HG02852 (cell line): ENCODE data around the gene TOR1AIP2.
"Not testable (repeated sequence)": the region's sequence is repeated elsewhere in the genome, so short reads cannot be mapped to it uniquely, and the experiment has no call there.

ENCODE experiments used
- ATAC-seq: cut with Tn5 transposase; IDR thresholded peaks from one replicate; pipeline ENCODE4 v1.9.1; 2021; ENCODE audit warnings: mild to moderate bottlenecking, moderate library complexity; ENCODE audit not compliant: unreplicated experiment

Gene TOR1AIP2

GRCh38 chr1:179808503-179808902 lies 69.1 kb downstream of the TOR1AIP2 start:
- ATAC-seq = no peak

- no peak for ATAC-seq
Observed at GRCh38 chr1:179807691-179808485, 69.7 kb downstream of the TOR1AIP2 start.

- no peak for ATAC-seq
Observed at GRCh38 chr1:179807291-179807690, 70.3 kb downstream of the TOR1AIP2 start.

GRCh38 chr1:179806333-179806732 lies 71.3 kb downstream of the TOR1AIP2 start:
- ATAC-seq = no peak

- no peak for ATAC-seq
Observed at GRCh38 chr1:179805291-179806195, 72.1 kb downstream of the TOR1AIP2 start.

GRCh38 chr1:179804417-179804816 lies 73.2 kb downstream of the TOR1AIP2 start:
- ATAC-seq = not testable (repeated sequence)

- ATAC-seq = no peak
Observed at GRCh38 chr1:179803918-179804317, 73.7 kb downstream of the TOR1AIP2 start.

- no peak for ATAC-seq
Observed at GRCh38 chr1:179803104-179803503, 74.5 kb downstream of the TOR1AIP2 start.

- no peak for ATAC-seq
Observed at GRCh38 chr1:179800481-179800880, 77.1 kb downstream of the TOR1AIP2 start.

GRCh38 chr1:179798864-179799516 lies 78.6 kb downstream of the TOR1AIP2 start:
- ATAC-seq = no peak

GRCh38 chr1:179798213-179798863 lies 79.3 kb downstream of the TOR1AIP2 start:
- ATAC-seq = no peak

GRCh38 chr1:179794669-179795068 lies 82.9 kb downstream of the TOR1AIP2 start:
- ATAC-seq = no peak

- ATAC-seq = no peak
Observed at GRCh38 chr1:179794146-179794545, 83.5 kb downstream of the TOR1AIP2 start.

- ATAC-seq = no peak
Observed at GRCh38 chr1:179793281-179793680, 84.3 kb downstream of the TOR1AIP2 start.
